NB4 (cell line): ENCODE data around the gene INSIG2.

Experiments used
- MYC ChIP-seq: IDR thresholded peaks from 2 replicates; pipeline ENCODE4 v1.6.1; 2011; ENCODE audit warnings: low read depth, low read length
- POLR2A ChIP-seq: IDR thresholded peaks from 2 replicates; pipeline ENCODE4 v1.6.1; 2011; ENCODE audit warnings: mild to moderate bottlenecking; ENCODE audit not compliant: insufficient read length; ENCODE audit errors: extremely low read depth
- TF ChIP-seq, protein P1 (sequence below): IDR thresholded peaks from one replicate; pipeline ENCODE4 v1.5.1; 2012; ENCODE audit warnings: low read depth, low read length

DNA sequence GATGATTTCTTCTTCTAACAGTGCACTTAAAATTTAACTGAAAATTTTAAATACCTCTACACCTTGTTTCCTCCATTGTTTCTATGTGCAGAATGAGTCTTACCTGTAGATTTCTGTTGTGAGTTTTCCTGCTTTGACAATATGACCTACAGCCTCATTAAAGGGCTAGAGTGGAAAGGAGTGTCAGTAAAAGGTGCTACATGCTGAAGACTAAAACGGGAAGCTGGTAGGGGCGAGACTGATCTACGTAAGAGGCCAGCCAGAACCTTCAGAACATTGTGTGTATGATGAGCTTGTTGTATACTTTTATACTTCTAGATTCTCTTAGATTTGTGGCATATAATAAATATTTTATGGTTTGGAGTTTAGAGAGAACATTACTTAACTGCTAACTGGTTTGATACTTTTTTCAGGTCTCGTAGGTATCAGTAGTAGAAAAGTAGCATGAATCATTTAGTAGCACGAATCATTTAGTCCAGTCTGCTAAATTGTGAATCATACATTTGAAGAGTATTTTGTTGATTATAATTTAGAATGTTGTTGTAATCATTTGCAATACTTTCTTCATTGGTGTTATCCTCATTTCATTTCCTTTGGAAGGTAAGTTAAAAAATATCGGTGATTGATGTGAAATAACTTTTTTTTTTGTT, 14.3 kb downstream of the INSIG2 start:
- TF ChIP-seq MYC, result no peak
- TF ChIP-seq, protein P1, sequence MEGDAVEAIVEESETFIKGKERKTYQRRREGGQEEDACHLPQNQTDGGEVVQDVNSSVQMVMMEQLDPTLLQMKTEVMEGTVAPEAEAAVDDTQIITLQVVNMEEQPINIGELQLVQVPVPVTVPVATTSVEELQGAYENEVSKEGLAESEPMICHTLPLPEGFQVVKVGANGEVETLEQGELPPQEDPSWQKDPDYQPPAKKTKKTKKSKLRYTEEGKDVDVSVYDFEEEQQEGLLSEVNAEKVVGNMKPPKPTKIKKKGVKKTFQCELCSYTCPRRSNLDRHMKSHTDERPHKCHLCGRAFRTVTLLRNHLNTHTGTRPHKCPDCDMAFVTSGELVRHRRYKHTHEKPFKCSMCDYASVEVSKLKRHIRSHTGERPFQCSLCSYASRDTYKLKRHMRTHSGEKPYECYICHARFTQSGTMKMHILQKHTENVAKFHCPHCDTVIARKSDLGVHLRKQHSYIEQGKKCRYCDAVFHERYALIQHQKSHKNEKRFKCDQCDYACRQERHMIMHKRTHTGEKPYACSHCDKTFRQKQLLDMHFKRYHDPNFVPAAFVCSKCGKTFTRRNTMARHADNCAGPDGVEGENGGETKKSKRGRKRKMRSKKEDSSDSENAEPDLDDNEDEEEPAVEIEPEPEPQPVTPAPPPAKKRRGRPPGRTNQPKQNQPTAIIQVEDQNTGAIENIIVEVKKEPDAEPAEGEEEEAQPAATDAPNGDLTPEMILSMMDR, result no peak
- TF ChIP-seq POLR2A, result no peak
